ENCODE data around the gene MRPS17. TPM values are rescaled to one million over a fixed set of nuclear protein-coding genes. Genes with fewer than 3 reads are reported as not detected.
"Not testable (repeated sequence)": the region's sequence is repeated elsewhere in the genome, so short reads cannot be mapped to it uniquely, and the experiment has no call there.

The MRPS17 gene
- polyA plus RNA-seq, result 10 to 100 TPM; 13.8 to 20.2 (median 16.4) TPM

DNA sequence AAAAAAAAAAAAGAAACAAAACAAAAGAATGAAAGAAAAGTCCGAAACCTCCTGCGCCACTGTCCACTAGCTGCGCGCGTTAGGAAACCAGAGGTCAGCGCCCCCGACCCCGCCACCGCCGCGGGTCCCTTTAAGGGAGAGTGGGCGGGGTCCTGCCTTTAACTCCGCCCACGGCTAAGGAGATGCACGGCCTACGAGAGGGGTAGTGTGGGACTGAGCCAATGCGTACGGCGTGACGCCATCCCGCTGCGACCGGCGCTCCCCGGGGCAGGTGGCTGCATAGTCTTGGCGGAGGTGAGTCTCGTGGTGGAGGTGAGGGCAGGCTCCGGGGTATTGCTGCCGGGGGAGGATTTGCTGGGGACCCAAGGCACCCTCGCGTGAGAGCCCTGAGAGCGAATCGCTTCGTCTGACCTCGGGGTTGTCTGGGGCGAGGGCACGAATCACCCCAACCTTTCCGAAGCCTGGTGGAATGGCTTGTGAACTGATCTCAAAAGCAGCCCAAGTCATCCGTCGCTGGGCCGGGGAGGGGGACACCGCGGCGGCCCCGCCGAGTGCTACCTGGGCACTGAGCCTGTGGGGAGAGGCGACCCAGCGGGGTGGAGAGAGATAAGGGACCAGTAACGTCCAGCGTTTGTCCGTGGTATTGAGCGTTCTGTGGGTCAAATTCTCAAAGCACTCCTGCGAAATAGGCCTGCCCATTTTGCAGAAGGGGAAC, at the start of gene MRPS17:
Gene MRPS17 (plus strand): TSS at position 241 of the 715 bp plus-strand sequence. CDS start 1,319 bp downstream, outside the sequence.
- Mint-ChIP-seq H3K27ac (peak within 1 kb of the TSS; percentile 90 to 99 (median 97)), H3K9me3 (peaks cover 0 to 2% (median 0%) of the 10 kb centered on the region in 6 donors), H3K4me1 (peaks cover 17 to 26% of the 10 kb centered on the region in 2 donors), H3K36me3 (peaks cover 0 to 4% (median 0%) of the 10 kb centered on the region in 3 donors), H3K27me3 (ENCODE audit: low read depth in 3 of 3) (peaks cover 0 to 4% (median 3%) of the 10 kb centered on the region in 3 donors), H3K4me3 (peak within 1 kb of the TSS; percentile 95 to 99 (median 98))
- DNase-seq, result peak; percentile 88 to 90 (median 88)

DNA sequence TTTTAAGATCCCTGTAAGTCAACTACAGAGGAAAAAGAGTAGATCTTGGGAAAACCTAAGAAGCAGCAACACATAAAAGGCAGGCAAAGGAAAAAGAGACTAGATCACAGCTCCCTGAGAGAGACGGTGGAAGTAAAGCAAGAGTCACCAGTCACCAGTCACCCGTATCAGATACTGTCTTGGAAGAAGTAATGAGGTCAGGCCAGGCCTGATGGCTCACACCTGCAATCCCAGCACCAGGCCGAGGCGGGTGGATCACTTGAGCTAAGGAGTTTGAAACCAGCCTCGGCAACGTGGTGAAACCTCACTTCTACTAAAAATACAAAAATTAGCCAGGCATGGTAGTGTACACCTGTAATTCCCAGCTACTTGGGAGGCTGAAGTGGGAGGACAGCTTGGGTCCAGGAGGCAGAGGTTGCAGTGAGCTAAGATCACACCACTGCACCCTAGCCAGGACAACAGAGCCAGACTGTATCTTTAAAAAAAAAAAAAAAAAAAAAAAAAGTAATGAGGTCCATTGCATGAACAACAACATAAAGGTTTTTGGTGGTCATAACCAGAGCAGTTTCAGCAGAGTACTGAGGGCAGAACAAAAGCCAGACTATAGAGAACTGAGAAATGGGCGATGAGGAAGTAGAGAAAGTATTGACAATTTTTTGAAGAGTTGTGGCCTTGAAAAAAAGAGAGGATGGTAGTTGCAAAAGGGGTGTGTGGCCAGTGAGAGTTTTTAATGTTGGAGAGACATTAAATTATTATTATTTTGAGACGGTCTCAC, 47.5 kb upstream of the MRPS17 start:
- Mint-ChIP-seq H3K27ac (no peak overlapping the region), H3K36me3 (peaks cover 0 to 9% (median 0%) of the 10 kb centered on the region in 3 donors), H3K27me3 (ENCODE audit: low read depth in 3 of 3) (peaks cover 0 to 4% (median 0%) of the 10 kb centered on the region in 3 donors), H3K9me3 (no peaks in the 10 kb centered on the region), H3K4me3 (no peak overlapping the region), H3K4me1 (peaks cover 0 to 2% of the 10 kb centered on the region in 2 donors)
- no peak for DNase-seq

DNA sequence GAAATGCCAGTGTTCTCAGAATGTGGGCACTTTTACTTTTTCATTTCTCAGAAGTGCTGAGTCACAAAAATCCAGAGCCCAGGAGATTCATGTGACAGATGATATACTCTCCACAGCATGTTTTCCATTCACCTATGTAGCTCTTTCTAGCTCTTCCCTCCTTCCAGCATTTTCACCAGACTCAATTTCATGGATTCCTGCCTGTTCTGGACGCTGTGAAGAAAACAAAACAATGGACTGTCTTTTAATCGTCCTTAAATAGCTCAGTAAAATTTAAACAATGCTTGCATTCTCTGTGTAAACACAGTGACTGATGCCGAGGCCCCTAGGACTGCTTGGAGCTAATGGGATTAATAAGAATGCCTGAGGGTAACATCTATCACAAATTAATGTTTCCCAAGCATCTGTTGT, 38.9 kb upstream of the MRPS17 start:
- Mint-ChIP-seq H3K27me3 (ENCODE audit: low read depth in 3 of 3) (peaks cover 0 to 2% (median 0%) of the 10 kb centered on the region in 3 donors), H3K36me3 (peaks cover 0 to 23% (median 12%) of the 10 kb centered on the region in 3 donors), H3K4me3 (no peak overlapping the region), H3K9me3 (no peaks in the 10 kb centered on the region), H3K27ac (no peak overlapping the region), H3K4me1 (peaks cover 0 to 2% of the 10 kb centered on the region in 2 donors)
- no peak for DNase-seq

DNA sequence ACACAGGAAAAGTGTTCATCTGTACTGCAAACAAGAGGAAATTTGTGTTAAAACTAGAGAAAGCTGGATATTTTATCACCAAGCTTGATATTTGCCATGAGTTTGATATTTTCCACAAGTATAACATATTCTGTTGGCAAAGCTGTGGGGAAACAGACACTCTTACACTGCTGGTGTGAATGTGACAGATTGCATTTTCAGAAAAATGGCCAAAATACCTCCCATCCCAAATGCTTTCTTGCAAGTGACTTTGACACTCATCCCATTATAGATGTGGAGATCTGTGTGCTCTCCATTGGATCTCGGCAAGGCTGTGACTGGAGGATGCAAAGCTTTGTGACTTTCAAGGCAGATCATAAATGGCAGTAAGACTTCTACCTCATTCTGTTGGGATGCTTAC, 33.9 kb upstream of the MRPS17 start:
- Mint-ChIP-seq H3K4me1 (no peaks in the 10 kb centered on the region), H3K4me3 (no peak overlapping the region), H3K9me3 (no peaks in the 10 kb centered on the region), H3K27ac (no peak overlapping the region), H3K27me3 (ENCODE audit: low read depth in 3 of 3) (peaks cover 0 to 2% (median 0%) of the 10 kb centered on the region in 3 donors), H3K36me3 (peaks cover 0 to 7% (median 2%) of the 10 kb centered on the region in 3 donors)
- no peak for DNase-seq

DNA sequence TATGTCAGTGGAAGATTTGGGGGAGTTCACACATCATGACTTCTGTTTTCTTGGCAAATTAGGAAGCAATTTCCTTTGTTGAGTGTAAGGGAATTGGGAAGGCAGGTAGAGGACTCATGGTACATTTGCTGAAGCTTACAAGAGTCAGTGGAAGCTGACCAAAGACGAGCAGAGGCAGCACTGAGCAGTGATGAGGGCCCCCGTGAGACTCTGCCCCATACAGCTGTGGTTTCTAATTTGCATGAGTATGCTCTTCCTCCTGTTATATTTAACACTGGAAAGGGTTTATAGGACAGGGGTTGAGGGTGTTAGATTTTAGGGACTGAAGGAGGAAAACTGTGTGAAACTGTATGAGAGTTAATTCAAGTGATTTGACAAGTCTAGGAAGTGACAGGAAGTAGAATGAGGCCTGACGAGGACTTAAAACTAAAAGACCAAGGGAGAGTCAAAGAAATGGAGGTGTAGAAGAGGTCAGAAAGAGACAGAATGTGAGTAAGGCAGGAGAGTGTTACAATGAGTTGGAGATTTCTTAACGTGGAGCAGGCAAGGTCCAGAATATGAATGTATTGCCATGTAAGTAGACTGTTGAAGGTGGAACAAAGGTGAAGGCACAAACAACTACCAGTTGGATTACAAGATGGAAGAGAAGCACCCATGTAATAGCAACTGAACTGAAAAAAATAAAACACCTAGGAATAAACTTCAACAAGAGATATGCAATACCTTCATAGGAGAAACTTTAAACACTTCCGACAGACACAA, 23.5 kb upstream of the MRPS17 start:
- Mint-ChIP-seq H3K9me3 (no peaks in the 10 kb centered on the region), H3K27me3 (ENCODE audit: low read depth in 3 of 3) (peaks cover 0 to 2% (median 2%) of the 10 kb centered on the region in 3 donors), H3K4me1 (no peaks in the 10 kb centered on the region), H3K36me3 (peaks cover 0 to 12% (median 6%) of the 10 kb centered on the region in 3 donors), H3K27ac (no peak overlapping the region), H3K4me3 (no peak overlapping the region)
- DNase-seq, result no peak

DNA sequence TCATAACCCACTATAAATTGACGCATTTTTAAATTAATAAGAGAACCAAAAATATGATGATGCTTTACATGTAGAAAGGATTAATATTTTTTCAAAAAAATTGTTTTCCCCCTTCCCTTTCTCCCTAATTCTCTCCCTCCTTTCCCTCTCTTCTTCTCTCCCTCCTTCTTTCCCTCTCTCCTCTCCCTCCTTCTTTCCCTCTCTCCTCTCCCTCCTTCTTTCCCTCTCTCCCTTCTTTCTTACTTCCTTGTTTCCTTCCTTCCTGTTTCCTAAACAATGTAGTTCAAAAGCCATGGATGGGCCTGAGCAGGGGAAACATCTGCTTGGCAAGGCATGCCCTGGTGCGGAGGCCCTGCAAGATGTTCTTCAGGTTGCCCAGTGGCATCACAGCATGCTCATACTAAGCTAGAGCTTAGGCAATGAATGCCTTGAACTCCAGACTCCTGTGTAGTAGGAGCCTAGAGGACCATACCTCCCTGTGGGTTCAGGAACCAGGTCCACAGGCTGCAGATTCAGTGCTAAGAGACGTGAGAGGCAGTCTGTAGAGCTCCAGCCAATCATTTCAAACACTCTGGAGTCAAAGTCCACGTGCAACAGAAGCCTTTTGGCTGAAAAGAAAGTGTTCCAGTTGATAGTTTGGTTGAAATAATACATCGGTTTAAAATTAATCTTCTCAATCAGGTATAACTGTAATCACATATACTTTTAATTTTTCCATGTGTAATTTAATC, 20.1 kb upstream of the MRPS17 start:
- peaks cover 3 to 4% (median 4%) of the 10 kb centered on the region in 3 donors for H3K36me3 Mint-ChIP-seq
- H3K4me3 Mint-ChIP-seq, result no peak overlapping the region
- no peaks in the 10 kb centered on the region for H3K4me1 Mint-ChIP-seq
- DNase-seq, result no peak
- peaks cover 0 to 6% (median 4%) of the 10 kb centered on the region in 6 donors for H3K9me3 Mint-ChIP-seq
- H3K27me3 Mint-ChIP-seq (ENCODE audit: low read depth in 3 of 3), result peaks cover 1 to 2% (median 2%) of the 10 kb centered on the region in 3 donors
- no peak overlapping the region for H3K27ac Mint-ChIP-seq

DNA sequence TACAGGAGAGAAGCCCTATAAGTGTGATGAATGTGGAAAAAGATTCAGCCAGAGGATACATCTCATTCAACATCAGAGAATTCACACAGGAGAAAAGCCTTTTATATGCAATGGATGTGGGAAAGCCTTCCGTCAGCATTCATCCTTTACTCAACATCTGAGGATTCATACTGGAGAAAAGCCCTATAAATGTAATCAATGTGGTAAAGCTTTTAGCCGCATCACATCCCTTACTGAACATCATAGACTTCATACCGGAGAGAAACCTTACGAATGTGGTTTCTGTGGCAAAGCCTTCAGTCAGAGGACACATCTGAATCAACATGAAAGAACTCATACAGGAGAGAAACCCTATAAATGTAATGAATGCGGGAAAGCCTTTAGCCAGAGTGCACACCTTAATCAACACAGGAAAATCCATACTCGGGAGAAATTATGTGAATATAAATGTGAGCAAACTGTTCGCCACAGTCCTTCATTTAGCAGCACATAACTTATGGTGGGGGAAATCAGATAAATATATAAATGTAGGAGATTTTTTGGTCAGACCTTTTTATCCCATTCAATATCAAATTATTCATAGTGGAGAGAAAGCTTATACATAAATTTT, 12.1 kb upstream of the MRPS17 start:
- peaks cover 0 to 2% (median 2%) of the 10 kb centered on the region in 3 donors for H3K27me3 Mint-ChIP-seq (ENCODE audit: low read depth in 3 of 3)
- peaks cover 23 to 41% (median 32%) of the 10 kb centered on the region in 6 donors for H3K9me3 Mint-ChIP-seq
- no peak overlapping the region for H3K27ac Mint-ChIP-seq
- H3K36me3 Mint-ChIP-seq, result peaks cover 9 to 18% (median 14%) of the 10 kb centered on the region in 3 donors
- H3K4me3 Mint-ChIP-seq, result no peak overlapping the region
- H3K4me1 Mint-ChIP-seq, result no peaks in the 10 kb centered on the region
- no peak for DNase-seq

DNA sequence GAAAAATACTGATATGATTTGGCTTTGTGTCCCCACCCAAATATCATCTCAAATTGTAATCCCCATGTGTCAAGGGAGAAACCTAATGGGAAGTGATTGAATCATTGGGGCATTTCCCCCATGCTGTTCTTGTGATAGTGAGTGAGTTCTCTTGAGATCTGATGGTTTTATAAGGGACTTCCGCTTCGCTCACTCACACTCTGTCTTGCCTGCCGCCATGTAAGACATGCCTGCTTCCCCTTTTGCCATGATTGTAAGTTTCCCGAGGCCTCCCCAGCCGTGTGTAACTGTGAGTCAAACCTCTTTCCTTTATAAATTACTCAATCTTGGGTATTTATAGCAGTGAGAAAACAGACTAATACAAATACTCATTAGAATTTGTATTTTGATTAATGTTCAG, 5.1 kb upstream of the MRPS17 start:
- no peak for DNase-seq
- Mint-ChIP-seq H3K4me3 (no peak overlapping the region), H3K4me1 (peaks cover 2% of the 10 kb centered on the region in 2 donors), H3K27me3 (ENCODE audit: low read depth in 3 of 3) (peaks cover 0 to 2% (median under 1%) of the 10 kb centered on the region in 3 donors), H3K27ac (no peak overlapping the region), H3K9me3 (peaks cover 0 to 5% (median 1%) of the 10 kb centered on the region in 6 donors), H3K36me3 (peaks cover 0 to 4% (median 3%) of the 10 kb centered on the region in 3 donors)

DNA sequence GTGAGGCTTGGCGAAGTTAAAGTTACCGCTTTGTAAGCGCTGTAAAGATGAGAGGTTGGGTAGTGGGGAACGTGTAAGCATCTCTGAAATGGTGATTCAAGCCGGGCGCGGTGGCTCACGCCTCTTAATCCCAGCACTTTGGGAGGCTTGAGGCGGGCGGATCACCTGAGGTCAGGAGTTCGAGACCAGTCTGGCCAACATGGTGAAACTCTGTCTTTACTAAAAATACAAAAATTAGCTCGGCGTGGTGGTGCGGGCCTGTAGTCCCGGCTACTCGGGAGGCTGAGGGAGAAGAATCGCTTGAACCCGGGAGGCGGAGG, 635 bp downstream of the MRPS17 start:
- H3K36me3 Mint-ChIP-seq; H3K27me3 Mint-ChIP-seq (ENCODE audit: low read depth in 3 of 3); H3K9me3 Mint-ChIP-seq; DNase-seq: not testable (repeated sequence)
- H3K27ac Mint-ChIP-seq, result peak overlapping the region; percentile 90 to 99 (median 97)
- H3K4me3 Mint-ChIP-seq, result peak overlapping the region; percentile 95 to 99 (median 98)
- peaks cover 17 to 26% of the 10 kb centered on the region in 2 donors for H3K4me1 Mint-ChIP-seq

DNA sequence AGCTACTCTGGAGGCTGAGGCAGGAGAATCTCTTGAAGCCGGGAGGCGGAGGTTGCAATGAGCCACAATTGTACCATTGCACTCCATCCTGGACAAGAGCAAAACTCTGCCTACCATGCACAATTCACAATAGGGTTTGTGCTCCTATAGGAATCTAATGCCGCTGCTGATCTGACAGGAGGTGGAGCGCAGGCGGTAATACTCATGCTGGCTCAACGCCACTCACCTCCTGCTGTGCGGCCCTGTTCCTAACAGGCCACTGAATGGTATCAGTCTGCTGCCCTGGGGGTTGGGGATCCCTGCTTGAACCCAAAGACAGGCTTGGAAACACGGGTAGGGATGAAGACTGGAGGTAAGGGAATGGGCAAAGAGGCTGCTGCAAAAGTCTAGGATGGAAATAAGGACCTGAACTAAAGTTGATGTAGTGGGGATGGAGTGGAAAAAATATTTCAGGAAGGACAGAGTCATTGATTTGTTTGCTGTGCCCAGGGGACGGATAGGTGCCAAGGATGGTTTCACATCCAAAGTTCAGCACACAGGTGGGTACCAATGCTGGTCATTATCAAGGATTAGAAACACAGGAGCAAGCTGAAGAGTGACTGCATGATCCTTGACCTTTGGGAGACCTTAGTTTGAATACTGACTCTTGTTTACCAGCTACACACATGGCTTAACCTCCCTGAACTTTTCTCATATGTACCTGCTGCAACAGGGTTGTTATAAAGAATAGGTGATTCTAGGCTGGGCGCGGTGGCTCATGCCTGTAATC, 2.2 kb downstream of the MRPS17 start:
- peaks cover 0 to 10% (median 0%) of the 10 kb centered on the region in 3 donors for H3K36me3 Mint-ChIP-seq
- peak overlapping the region; percentile 10 to 99 (median 84) for H3K4me3 Mint-ChIP-seq
- peaks cover 0 to 2% (median 0%) of the 10 kb centered on the region in 6 donors for H3K9me3 Mint-ChIP-seq
- peaks cover 17 to 26% of the 10 kb centered on the region in 2 donors for H3K4me1 Mint-ChIP-seq
- H3K27me3 Mint-ChIP-seq (ENCODE audit: low read depth in 3 of 3), result peaks cover 3 to 5% (median 4%) of the 10 kb centered on the region in 3 donors
- no peak for DNase-seq
- peak overlapping the region in 3 of 6 donors; percentile 1 to 67 (median 57) for H3K27ac Mint-ChIP-seq

DNA sequence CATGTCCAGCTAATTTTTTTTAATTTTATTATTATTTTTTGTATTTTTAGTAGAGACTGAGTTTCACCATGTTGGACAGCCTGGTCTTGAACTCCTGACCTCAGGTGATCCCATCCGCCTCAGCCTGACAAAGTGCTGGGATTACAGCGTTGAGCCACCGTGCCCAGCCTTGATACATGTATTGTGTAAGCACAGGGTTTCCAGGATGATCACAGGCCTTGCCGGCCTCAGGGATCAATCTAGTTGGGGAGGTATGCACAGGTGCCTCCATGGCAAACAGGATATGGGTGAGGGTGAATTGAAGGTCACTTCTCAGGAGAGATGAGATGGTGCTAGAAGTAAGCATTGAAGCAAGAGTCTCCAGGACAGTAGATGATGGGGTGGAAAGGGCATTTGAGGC, 5.5 kb downstream of the MRPS17 start:
- Mint-ChIP-seq H3K4me3 (no peak overlapping the region), H3K9me3 (no peaks in the 10 kb centered on the region), H3K27ac (no peak overlapping the region), H3K27me3 (ENCODE audit: low read depth in 3 of 3) (peaks cover 0 to 3% (median 2%) of the 10 kb centered on the region in 3 donors), H3K36me3 (peaks cover 0 to 10% (median 0%) of the 10 kb centered on the region in 3 donors), H3K4me1 (peaks cover 9 to 17% of the 10 kb centered on the region in 2 donors)
- no peak for DNase-seq

DNA sequence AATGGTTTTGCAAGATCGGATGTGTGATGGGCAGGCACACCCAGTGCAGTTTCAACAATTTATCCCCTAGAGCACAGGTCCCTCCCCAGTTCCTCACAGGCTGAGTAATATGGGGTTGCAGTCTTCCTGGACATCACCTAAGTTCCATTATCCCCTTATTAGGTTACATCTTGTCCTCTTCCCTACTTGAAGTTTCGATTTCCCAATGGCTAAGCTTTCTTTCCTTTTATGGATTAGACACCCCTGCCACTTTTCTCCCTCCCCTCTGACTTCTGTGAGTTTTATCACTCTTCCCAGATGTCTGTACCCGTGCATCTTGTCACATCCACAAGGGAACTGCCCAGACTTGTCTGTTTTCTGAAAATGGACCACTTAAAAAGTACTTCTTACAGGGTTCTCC, 10.3 kb downstream of the MRPS17 start:
- H3K4me1 Mint-ChIP-seq, result peaks cover 22 to 31% of the 10 kb centered on the region in 2 donors
- H3K4me3 Mint-ChIP-seq, result peak overlapping the region in 2 of 5 donors; percentile 8 to 62
- DNase-seq, result no peak
- peaks cover 3 to 8% (median 5%) of the 10 kb centered on the region in 3 donors for H3K27me3 Mint-ChIP-seq (ENCODE audit: low read depth in 3 of 3)
- peaks cover 0 to 7% (median 0%) of the 10 kb centered on the region in 3 donors for H3K36me3 Mint-ChIP-seq
- no peak overlapping the region for H3K27ac Mint-ChIP-seq
- H3K9me3 Mint-ChIP-seq, result no peaks in the 10 kb centered on the region

Data from immature natural killer cell (primary cell).